ENCODE measurements around the gene RGS7. TPM values are rescaled to one million over a fixed set of nuclear protein-coding genes. Genes with fewer than 3 reads are reported as not detected.

Gene RGS7
- total and polyA plus RNA-seq, 2 of the 4 experiments (the other 2 are of a cell fraction) = 0.58 to 0.72 TPM

DNA sequence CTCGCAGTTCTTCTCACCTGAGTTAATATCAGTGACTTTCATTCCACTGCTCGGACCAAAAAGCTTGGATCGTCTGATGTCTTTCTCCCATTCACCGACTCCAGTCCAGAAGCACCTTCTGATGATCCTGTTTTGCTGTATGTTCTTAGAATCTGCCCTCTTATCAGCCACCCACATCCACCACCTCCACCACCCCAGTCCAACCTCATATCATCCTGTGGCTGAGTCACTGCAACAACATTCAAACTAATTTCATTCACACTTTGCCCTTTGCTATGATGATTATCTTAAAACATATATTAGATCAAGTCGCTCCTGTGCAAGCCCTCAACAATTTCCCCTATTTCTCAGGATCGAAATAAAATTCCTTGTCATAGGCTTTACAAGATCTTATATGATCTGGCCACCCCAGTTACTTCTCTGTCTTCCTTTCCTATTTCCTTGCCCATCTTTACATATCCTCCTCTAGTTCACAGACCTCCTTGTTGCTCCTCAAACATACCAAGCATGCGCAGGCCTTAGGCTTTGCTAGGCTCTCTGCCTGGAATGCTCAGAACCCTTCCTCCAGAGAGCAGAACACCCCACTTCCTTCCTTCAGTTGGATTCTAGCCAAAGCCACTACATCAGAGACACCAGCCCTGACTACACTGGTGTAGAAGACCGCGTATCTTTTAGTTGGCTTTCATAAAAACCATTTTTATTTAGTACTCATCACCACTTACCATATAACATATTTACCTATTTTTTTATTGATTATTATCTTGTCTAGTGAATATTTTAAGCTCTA is 409.4 kb downstream of the RGS7 start:
- 50% methylated on average over 2 of the region's 9 CpGs; no CpG with 5 or more reads in 1 of the 2 experiments for WGBS, 2 experiments (ENCODE audit: extremely low coverage in 2 of 2, insufficient read length in 1 of 2)
- no peaks in the 10 kb centered on the region for H4K20me1 ChIP-seq (ENCODE audit: insufficient read depth, low read length)
- no peak overlapping the region for H2BK15ac ChIP-seq (ENCODE audit: low read depth, low read length)
- in situ Hi-C loops (cut with MboI; ENCODE audit: low sequenced_read_pairs) (loop anchor here (5.0 to 25.0 kb wide), 2 partner anchors 215 to 785 kb away; no protein-coding TSS in a partner anchor), dilution Hi-C loops (cut with HindIII; ENCODE audit: low sequenced_read_pairs, unreplicated experiment) (no loop called here), intact Hi-C loops (cut with micrococcal nuclease) (loop anchor here (1.0 to 10.0 kb wide), 5 partner anchors 60 to 923 kb away; no protein-coding TSS in a partner anchor)
- H2AFZ ChIP-seq (replicated peaks; ENCODE audit: low read length, poor library complexity) = no peak overlapping the region
- no peak overlapping the region for H2AK5ac ChIP-seq (ENCODE audit: low read depth, low read length)
- no peak overlapping the region for H3K18ac ChIP-seq (ENCODE audit: low read depth, low read length)
- H2BK120ac ChIP-seq (ENCODE audit: low read depth, low read length) = no peak overlapping the region
- BruUV-seq (replicated peaks) = no TSS peak
- no peak overlapping the region for H3K56ac ChIP-seq (ENCODE audit: extremely low read depth, insufficient read depth, low read length)
- H2BK5ac ChIP-seq (ENCODE audit: low read depth, low read length, poor library complexity, severe bottlenecking) = no peak overlapping the region
- H3K36me3 ChIP-seq (ENCODE audit: control insufficient read depth, insufficient read depth, low read length) = no peaks in the 10 kb centered on the region
- POLR2A ChIA-PET (ENCODE audit: unreplicated experiment) = no interaction called here
- H3K9me1 ChIP-seq (ENCODE audit: insufficient read depth, low read length) = no peaks in the 10 kb centered on the region
- ATAC-seq (ENCODE audit: low read depth) = no peak
- no peaks in the 10 kb centered on the region for H3K9me3 ChIP-seq (ENCODE audit: control insufficient read depth, insufficient read depth, low read length)
- H4K8ac ChIP-seq (ENCODE audit: low read depth in 2 of 2, low read length in 2 of 2) = no peak overlapping the region
- no peaks in the 10 kb centered on the region for H3K27me3 ChIP-seq (ENCODE audit: control insufficient read depth, insufficient read depth, low read length)
- H3K9ac ChIP-seq (ENCODE audit: low read depth, low read length) = no peak overlapping the region
- no peak overlapping the region for H4K5ac ChIP-seq (ENCODE audit: low read depth, low read length)
- H2BK20ac ChIP-seq (ENCODE audit: low read depth, low read length) = no peak overlapping the region
- no peak overlapping the region for H2AK9ac ChIP-seq (replicated peaks; ENCODE audit: low read depth, low read length, poor library complexity)
- no peak for DNase-seq
- no peak overlapping the region for H4K91ac ChIP-seq (ENCODE audit: insufficient read depth, low read depth, low read length)
- no peak overlapping the region for H3K23ac ChIP-seq (ENCODE audit: low read depth, low read length)
- no peak overlapping the region for H3K4me2 ChIP-seq (ENCODE audit: low read depth, low read length)
- H3K4ac ChIP-seq (ENCODE audit: low read depth, low read length) = no peak overlapping the region
- H3K4me3 ChIP-seq (ENCODE audit: insufficient read depth, low read depth, low read length) = no peak overlapping the region
- no peaks in the 10 kb centered on the region for H3K79me1 ChIP-seq (ENCODE audit: low read depth in 1 of 2, low read length in 2 of 2)
- CTCF ChIA-PET = interaction anchor here (0.6 to 1.8 kb wide), 6 partner anchors 14 to 869 kb away, joined by 3 to 16 read pairs (median 4); no protein-coding TSS in a partner anchor
- no peak overlapping the region for H3K27ac ChIP-seq (ENCODE audit: insufficient read depth, low read length)
- H3K14ac ChIP-seq (replicated peaks; ENCODE audit: low read depth, low read length) = no peak overlapping the region
- H3K4me1 ChIP-seq (ENCODE audit: control insufficient read depth, insufficient read depth, low read length) = no peaks in the 10 kb centered on the region
- no peak for TF ChIP-seq BHLHE40 (IDR thresholded peaks at IDR 0.05; ENCODE audit: low read depth, low read length)
- no peak for TF ChIP-seq MXI1 (IDR thresholded peaks at IDR 0.05; ENCODE audit: borderline replicate concordance, low read depth, low read length)
- TF ChIP-seq, protein P1, sequence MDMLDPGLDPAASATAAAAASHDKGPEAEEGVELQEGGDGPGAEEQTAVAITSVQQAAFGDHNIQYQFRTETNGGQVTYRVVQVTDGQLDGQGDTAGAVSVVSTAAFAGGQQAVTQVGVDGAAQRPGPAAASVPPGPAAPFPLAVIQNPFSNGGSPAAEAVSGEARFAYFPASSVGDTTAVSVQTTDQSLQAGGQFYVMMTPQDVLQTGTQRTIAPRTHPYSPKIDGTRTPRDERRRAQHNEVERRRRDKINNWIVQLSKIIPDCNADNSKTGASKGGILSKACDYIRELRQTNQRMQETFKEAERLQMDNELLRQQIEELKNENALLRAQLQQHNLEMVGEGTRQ (IDR thresholded peaks at IDR 0.05; ENCODE audit: low read depth, low read length) = no peak
- no peak for TF ChIP-seq MAZ (IDR thresholded peaks at IDR 0.05; ENCODE audit: borderline replicate concordance, low read depth, low read length)
- no peak for TF ChIP-seq NFE2L2 (IDR thresholded peaks at IDR 0.05; ENCODE audit: low read depth, low read length)
- TF ChIP-seq MAFK (IDR thresholded peaks at IDR 0.05; ENCODE audit: low read depth, low read length) = no peak
- TF ChIP-seq RFX5 (IDR thresholded peaks at IDR 0.05; ENCODE audit: low read depth, low read length) = no peak
- TF ChIP-seq RAD21 (IDR thresholded peaks at IDR 0.05; ENCODE audit: low read length) = no peak
- TF ChIP-seq POLR2A (IDR thresholded peaks at IDR 0.05; ENCODE audit: low read depth, low read length) = no peak
- TF ChIP-seq, protein P2, sequence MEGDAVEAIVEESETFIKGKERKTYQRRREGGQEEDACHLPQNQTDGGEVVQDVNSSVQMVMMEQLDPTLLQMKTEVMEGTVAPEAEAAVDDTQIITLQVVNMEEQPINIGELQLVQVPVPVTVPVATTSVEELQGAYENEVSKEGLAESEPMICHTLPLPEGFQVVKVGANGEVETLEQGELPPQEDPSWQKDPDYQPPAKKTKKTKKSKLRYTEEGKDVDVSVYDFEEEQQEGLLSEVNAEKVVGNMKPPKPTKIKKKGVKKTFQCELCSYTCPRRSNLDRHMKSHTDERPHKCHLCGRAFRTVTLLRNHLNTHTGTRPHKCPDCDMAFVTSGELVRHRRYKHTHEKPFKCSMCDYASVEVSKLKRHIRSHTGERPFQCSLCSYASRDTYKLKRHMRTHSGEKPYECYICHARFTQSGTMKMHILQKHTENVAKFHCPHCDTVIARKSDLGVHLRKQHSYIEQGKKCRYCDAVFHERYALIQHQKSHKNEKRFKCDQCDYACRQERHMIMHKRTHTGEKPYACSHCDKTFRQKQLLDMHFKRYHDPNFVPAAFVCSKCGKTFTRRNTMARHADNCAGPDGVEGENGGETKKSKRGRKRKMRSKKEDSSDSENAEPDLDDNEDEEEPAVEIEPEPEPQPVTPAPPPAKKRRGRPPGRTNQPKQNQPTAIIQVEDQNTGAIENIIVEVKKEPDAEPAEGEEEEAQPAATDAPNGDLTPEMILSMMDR (conservative IDR thresholded peaks at IDR 0.05; ENCODE audit: low read depth, low read length) = no peak
- TF ChIP-seq, protein P3, sequence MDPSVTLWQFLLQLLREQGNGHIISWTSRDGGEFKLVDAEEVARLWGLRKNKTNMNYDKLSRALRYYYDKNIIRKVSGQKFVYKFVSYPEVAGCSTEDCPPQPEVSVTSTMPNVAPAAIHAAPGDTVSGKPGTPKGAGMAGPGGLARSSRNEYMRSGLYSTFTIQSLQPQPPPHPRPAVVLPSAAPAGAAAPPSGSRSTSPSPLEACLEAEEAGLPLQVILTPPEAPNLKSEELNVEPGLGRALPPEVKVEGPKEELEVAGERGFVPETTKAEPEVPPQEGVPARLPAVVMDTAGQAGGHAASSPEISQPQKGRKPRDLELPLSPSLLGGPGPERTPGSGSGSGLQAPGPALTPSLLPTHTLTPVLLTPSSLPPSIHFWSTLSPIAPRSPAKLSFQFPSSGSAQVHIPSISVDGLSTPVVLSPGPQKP (IDR thresholded peaks at IDR 0.05; ENCODE audit: borderline replicate concordance, low read depth, low read length) = no peak
- TF ChIP-seq FOS (IDR thresholded peaks at IDR 0.05; ENCODE audit: low read depth, low read length) = no peak
- TF ChIP-seq SMC3 (IDR thresholded peaks at IDR 0.05; ENCODE audit: low read depth, low read length) = no peak
- no peak for TF ChIP-seq RCOR1 (IDR thresholded peaks at IDR 0.05; ENCODE audit: insufficient replicate concordance, low read length)
- no peak for TF ChIP-seq CEBPB (IDR thresholded peaks at IDR 0.05; ENCODE audit: low read depth, low read length)

Measured in IMR-90 (cell line).